NB4 (cell line): Measurements from ENCODE around the gene SDK2.
A peak's percentile ranks its signal among the peaks of the same experiment; 100 is the strongest.

Experiments
- DNase-seq: peaks from one replicate; pipeline ENCODE4 v3.0.0; 2010; ENCODE audit warnings: low read depth
- H3K4me3 ChIP-seq: one replicate; pipeline ENCODE4 v1.5.1; 2011; ENCODE audit warnings: mild to moderate bottlenecking, low read depth, low read length, moderate library complexity
- MYC ChIP-seq: IDR thresholded peaks from 2 replicates; pipeline ENCODE4 v1.6.1; 2011; ENCODE audit warnings: low read depth, low read length
- POLR2A ChIP-seq: IDR thresholded peaks from 2 replicates; pipeline ENCODE4 v1.6.1; 2011; ENCODE audit warnings: mild to moderate bottlenecking; ENCODE audit not compliant: insufficient read length; ENCODE audit errors: extremely low read depth
- TF ChIP-seq, protein P1 (sequence below): IDR thresholded peaks from one replicate; pipeline ENCODE4 v1.5.1; 2012; ENCODE audit warnings: low read depth, low read length
- TF ChIP-seq, protein P2 (sequence below): IDR thresholded peaks from 2 replicates; pipeline ENCODE4 v1.6.1; 2011; ENCODE audit warnings: low read depth, low read length

The SDK2 gene

DNA sequence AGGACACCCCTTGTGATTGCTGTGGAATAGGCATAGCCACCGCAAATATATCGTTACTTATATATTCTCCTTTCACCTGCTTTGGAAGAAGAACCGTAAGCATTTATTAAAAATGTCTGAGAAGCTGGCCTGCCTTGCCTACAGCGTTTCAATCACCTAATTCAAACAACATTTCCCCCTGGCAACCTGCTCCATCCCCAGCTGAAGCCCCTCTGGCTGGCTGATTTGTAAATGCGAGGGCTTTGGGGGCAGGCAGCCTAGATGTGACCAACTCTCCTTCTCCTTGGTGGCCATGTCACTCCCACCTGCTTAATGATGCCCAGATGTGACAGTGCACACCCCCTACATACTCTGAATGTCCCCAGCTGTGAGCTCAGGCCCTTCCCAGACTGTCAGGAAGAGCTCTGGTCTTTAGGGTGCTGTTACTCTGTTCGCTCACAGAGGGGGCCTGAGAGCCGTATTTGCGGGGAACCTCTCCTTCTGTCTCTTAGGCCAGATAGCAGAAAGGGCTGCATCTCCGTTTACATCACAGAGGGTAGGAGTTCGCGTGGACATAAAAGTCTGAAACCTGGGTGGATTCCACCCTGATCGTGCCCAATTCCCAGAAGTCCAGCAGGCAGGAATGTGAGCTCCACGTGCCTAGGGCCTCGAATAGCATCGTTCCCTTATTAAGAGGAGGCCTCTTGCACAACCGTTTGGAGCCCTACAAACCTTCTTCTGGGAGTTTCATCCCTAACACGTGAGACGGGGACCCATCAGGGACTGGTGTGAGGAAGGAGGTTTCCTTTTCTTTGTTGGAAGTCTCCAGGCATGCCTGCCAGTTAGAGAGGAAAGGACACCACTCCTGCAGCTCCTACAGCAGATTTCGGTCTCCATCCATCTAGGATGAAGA is 2.4 kb upstream of the SDK2 start:
- DNase-seq = peak; percentile 31
- no peak for TF ChIP-seq POLR2A
- TF ChIP-seq, protein P1, sequence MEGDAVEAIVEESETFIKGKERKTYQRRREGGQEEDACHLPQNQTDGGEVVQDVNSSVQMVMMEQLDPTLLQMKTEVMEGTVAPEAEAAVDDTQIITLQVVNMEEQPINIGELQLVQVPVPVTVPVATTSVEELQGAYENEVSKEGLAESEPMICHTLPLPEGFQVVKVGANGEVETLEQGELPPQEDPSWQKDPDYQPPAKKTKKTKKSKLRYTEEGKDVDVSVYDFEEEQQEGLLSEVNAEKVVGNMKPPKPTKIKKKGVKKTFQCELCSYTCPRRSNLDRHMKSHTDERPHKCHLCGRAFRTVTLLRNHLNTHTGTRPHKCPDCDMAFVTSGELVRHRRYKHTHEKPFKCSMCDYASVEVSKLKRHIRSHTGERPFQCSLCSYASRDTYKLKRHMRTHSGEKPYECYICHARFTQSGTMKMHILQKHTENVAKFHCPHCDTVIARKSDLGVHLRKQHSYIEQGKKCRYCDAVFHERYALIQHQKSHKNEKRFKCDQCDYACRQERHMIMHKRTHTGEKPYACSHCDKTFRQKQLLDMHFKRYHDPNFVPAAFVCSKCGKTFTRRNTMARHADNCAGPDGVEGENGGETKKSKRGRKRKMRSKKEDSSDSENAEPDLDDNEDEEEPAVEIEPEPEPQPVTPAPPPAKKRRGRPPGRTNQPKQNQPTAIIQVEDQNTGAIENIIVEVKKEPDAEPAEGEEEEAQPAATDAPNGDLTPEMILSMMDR = peak; percentile 24
- TF ChIP-seq, protein P2, sequence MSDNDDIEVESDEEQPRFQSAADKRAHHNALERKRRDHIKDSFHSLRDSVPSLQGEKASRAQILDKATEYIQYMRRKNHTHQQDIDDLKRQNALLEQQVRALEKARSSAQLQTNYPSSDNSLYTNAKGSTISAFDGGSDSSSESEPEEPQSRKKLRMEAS = no peak
- no peak for TF ChIP-seq MYC
- H3K4me3 ChIP-seq = no peak overlapping the region

DNA sequence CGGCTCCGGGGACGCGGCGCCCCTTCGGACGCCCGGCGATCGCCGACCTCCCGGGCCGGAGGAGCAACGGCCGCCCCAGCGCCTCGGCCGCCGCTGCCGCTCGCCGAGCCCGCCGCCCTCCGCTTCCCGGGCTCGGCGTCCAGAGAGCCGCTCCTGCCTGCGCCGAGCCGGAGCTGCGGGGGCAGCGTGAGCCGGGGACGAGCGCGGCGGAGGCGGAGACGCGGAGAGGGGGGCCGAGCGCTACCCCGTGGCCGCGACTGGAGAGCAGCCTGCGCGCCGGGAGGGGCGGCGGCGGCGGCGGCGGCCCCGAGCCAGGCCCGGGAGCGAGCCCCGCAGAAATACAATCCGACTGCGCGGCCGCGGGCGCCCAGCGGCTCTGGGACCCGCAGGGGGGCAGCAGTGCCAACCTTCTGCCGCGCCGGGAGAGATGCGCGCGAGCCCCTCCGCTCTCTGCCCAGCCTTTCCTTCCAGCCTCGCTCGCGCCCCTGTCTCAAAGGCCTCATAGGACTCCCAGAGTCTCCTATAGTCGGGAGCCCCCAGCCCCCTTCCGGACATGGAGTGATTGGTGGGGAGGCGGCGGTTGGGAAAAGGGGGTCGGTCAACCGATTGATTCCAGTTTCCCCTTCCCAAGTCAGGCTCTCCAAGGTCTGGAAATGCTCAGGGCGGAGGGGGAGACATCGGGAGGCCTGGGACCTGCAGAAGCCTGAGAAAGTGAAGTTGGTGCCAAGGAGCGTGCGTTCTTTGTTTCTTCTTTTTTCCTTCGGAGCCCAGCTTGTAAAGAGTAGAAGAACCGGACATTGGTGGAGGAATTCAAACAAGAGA is 1.0 kb upstream of the SDK2 start:
- TF ChIP-seq, protein P1 = no peak
- TF ChIP-seq POLR2A = no peak
- TF ChIP-seq MYC = no peak
- TF ChIP-seq, protein P2 = no peak
- no peak for DNase-seq
- H3K4me3 ChIP-seq = no peak overlapping the region

- TF ChIP-seq, protein P2 = no peak
- TF ChIP-seq, protein P1 = no peak
- TF ChIP-seq POLR2A (no peak), MYC (no peak)
- no peak overlapping the region for H3K4me3 ChIP-seq
Observed at GRCh38 chr17:73643852-73644144, 447 bp downstream of the SDK2 start.

GRCh38 chr17:73643001-73643851 is 1.0 kb downstream of the SDK2 start:
- DNase-seq = peak; percentile 14
- no peak overlapping the region for H3K4me3 ChIP-seq
- TF ChIP-seq, protein P2 = no peak
- no peak for TF ChIP-seq POLR2A
- TF ChIP-seq, protein P1 = no peak
- TF ChIP-seq MYC = no peak

More at GRCh38 chr17:73643852-73644144, 447 bp downstream of the SDK2 start:
- no peak for DNase-seq

GRCh38 chr17:73642659-73643000 is 1.6 kb downstream of the SDK2 start:
- DNase-seq = no peak
- no peak for TF ChIP-seq MYC
- TF ChIP-seq, protein P2 = no peak
- TF ChIP-seq, protein P1 = no peak
- no peak for TF ChIP-seq POLR2A
- no peak overlapping the region for H3K4me3 ChIP-seq
